GM13977 (cell line): ENCODE measurements around the gene IL19.
A peak's percentile ranks its signal among the peaks of the same experiment; 100 is the strongest.

Experiments
- DNase-seq: peaks from one replicate; pipeline ENCODE4 v3.0.0; 2012; ENCODE audit warnings: low spot score
- in situ Hi-C: fragments of 300-500 bp; cut with MboI; formaldehyde crosslinking; loops from one replicate; pipeline ENCODE4 v1.12.0; 2022; ENCODE audit warnings: low sequenced_read_pairs, low pct_unique_long_range_greater_than_20kb, mixed read lengths, inconsistent platforms; ENCODE audit not compliant: unreplicated experiment
- TF ChIP-seq, protein P1 (sequence below): IDR thresholded peaks from 2 replicates; pipeline ENCODE4 v1.5.1; 2012; ENCODE audit warnings: mild to moderate bottlenecking, control low read depth; ENCODE audit not compliant: insufficient read depth; ENCODE audit errors: extremely low read depth, missing control alignments

Gene IL19

DNA sequence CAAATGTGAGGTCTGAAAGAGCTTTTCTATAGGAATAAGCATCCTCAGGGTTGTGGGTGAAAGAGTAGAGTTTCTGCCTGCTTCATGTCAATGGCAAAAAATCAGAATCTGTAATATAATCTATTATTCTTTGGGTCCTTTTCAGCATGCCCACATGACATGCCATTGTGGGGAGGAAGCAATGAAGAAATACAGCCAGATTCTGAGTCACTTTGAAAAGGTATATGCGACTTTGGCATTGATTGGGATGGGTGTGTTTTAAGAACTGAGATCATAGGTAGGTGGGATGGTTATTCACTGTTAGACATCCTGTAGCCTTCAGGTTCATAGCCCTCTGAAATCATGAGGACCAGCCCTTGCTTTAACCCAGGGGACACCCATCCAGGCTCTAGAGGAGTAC is 96.7 kb downstream of the IL19 start:
- TF ChIP-seq, protein P1, sequence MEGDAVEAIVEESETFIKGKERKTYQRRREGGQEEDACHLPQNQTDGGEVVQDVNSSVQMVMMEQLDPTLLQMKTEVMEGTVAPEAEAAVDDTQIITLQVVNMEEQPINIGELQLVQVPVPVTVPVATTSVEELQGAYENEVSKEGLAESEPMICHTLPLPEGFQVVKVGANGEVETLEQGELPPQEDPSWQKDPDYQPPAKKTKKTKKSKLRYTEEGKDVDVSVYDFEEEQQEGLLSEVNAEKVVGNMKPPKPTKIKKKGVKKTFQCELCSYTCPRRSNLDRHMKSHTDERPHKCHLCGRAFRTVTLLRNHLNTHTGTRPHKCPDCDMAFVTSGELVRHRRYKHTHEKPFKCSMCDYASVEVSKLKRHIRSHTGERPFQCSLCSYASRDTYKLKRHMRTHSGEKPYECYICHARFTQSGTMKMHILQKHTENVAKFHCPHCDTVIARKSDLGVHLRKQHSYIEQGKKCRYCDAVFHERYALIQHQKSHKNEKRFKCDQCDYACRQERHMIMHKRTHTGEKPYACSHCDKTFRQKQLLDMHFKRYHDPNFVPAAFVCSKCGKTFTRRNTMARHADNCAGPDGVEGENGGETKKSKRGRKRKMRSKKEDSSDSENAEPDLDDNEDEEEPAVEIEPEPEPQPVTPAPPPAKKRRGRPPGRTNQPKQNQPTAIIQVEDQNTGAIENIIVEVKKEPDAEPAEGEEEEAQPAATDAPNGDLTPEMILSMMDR: no peak
- in situ Hi-C loops: no loop called here
- no peak for DNase-seq

DNA sequence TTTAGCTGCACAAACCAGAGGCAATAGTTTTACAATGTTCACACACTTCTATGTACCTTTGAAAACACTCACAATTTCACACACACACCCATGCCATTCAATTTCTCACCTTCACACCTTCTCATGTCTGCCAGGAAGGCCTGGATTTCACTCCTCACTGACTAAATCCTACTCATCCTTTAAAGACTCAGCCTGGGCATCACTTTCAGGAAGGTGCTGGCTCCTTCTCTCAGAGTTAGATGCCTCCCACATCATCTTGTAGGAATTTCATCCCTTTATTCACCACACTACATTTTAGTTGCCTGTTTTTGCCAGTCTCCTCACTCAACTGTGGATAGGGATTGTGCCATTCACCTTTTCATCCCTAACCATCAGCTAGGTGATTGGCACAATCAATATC is 97.1 kb downstream of the IL19 start:
- TF ChIP-seq, protein P1: no peak
- no peak for DNase-seq
- in situ Hi-C loops: no loop called here

DNA sequence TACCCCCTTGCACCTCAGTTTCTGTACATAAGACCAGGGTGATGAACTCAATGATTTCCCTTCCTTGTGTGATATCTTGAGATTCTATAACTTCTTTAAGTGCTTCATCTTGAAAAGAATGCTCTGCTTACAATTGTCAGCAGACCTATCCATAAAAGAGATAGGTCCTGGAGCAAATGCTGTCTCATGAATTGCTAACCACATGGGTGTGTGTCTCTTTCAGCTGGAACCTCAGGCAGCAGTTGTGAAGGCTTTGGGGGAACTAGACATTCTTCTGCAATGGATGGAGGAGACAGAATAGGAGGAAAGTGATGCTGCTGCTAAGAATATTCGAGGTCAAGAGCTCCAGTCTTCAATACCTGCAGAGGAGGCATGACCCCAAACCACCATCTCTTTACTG is 97.7 kb downstream of the IL19 start:
- DNase-seq: no peak
- in situ Hi-C loops: no loop called here

DNA sequence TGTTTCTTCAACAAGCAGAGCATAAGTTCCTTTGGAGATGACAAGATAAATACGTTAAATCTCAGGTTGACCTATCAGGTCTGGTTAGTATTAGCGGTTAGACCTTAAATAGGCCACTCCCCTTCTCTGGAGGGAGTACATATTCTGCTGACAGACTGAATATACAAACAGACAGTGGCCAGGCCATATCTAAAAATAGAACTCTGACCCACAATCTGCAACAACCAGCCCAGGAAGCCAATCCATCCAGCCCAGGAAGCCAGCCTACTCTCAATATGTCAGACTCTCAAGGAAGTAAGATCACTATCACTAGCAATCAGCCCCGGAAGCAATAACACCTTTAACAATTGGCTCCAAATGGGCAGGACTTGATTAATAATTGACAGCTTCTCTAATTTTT is 101.6 kb downstream of the IL19 start:
- TF ChIP-seq, protein P1: no peak
- in situ Hi-C loops: no loop called here
- no peak for DNase-seq

More for the DNA sequence above, 97.7 kb downstream of the IL19 start:
- TF ChIP-seq, protein P1: no peak

DNA sequence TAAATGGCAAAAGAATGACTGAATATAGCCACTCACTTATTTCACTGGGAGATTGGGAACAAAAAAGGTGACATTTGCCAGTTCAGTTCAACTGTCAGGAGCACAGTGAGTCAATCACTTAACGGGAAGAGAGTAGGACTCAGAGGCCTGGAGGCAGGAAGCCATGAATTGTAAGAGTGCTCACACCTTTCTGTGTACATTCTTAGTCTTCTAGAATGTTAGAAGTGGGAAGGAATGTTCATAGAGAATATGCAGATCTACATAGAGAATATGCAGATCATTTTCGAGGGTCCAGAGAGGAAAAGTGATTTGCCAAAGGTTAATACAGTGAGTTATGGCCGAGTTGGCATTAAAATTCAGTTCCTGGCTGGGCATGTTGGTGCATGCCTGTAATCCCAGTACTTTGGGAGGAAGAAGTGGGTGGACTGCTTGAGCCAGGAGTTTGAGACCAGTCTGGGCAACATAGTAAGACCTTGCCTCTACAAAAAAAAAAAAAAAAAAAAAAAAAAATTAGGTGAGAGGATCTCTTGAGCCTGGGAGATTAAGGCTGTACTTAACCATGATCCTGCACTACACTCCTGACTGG is 103.1 kb downstream of the IL19 start:
- TF ChIP-seq, protein P1: no peak
- in situ Hi-C loops: no loop called here
- DNase-seq: no peak

DNA sequence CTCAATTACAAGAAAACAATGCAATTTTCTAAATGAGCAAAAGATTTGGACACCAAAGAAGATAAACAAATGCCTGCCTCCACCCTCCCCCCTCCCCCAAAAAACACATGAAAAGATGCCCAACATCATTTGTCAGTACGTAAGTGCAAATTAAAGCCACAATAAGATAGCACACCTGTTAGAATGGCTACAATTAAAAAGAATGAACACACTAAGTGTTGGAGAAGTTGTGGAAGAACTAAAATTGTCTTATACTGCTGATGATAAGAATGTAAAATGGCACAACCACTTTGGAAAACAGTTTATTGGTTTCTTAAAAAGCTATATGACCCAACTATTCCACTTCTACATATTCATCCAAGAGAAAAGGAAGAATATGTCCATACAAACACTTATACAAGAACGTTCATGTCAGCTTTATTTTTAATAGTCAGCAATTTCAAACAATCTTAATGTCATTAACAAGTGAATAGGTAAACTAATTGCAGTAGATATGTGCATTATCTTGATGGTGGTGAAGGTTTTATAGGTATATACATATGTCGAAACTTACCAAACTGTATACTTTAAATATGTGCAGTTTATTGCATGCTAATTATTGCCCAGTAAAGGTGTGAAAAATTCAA is 105.3 kb downstream of the IL19 start:
- in situ Hi-C loops: no loop called here
- no peak for DNase-seq
- TF ChIP-seq, protein P1: no peak

DNA sequence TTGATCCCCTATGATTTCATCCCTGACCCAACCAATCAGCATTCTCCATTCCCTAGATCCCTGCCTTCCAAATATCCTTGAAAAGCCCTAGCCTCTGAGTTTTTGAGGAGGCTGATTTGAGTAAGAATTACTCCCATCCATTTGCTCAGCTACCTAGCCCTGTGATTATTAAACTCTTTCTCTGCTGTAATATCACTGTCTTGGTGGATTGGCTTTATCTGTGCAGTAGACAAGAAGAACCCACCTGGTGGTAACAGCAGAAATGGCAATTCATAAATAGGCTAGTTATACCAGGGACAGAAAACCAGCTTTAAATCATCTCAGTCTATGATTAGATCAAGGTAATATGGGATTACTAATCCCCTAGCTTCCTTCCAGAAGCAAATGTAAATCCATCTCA is 107.9 kb downstream of the IL19 start:
- no peak for DNase-seq
- TF ChIP-seq, protein P1: peak; percentile 12
- in situ Hi-C loops: no loop called here
